Limb (tissue), 2 donors: ENCODE measurements around the gene KCNE3.

Source experiments
- DNase-seq, 2 donors: peaks; one replicate each; pipeline ENCODE4 v3.0.0-alpha.2; 2016; ENCODE audit errors: extremely low spot score in 2 of 2

Gene KCNE3

DNA sequence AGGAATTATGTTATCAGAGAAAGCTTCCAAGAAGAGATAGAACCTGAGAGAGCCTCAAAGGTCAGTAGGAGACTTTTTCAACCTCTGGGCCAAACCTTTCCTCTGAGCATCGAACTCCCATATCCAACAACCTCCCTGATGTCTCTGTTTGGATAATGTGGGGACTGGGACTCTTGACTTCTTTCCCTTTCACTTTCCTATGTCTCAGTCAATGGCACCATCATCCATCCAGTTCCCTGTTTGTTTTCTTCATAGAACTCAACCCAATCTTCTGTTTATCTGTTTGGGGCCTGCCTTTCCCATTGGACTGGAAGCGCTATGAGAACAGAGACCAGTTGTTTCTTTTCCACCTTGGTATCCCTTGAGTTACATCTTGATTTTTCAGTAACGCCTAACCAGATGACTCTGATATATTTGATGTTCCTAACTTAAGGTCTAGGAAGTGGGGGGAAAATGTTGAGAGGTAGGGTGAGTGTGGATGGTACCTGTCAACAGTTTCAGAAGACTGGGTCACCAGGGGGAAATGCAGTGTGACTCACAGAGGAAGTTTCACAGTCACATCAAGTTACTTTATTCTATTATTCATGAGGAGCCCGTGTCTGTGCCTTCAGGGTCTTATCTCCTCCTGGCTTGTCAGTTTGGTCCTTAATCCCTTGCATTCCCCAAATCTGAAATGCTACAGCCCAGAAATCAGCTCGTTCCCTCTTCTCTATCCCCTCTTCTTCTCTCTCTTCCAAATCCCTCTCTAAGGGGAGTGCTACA, 4.5 kb upstream of the KCNE3 start:
- DNase-seq = no peak

GRCh38 chr11:74471037-74471436, 3.7 kb upstream of the KCNE3 start:
- DNase-seq = no peak

- no peak for DNase-seq
Measured at GRCh38 chr11:74470526-74470925, 3.2 kb upstream of the KCNE3 start.

GRCh38 chr11:74468936-74469335, 1.6 kb upstream of the KCNE3 start:
- no peak for DNase-seq

DNA sequence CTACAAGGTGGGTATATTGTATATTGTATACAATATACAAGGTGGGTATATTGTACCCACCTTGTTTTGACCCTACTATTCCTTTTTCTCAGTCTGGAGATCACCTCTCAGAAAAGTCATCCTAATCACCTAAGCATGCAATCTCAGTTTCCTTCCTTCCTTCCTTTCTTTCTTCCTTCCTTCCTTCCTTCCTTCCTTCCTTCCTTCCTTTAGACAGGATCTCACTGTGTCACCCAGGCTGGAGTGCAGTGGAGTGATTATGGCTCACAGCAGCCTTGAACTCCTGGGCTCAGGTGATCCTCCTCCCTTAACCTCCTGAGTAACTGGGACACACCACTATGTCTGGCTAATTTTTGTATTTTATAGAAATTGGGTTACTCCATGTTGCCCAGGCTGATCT, 1.2 kb upstream of the KCNE3 start:
- DNase-seq = no peak

GRCh38 chr11:74468058-74468457, 709 bp upstream of the KCNE3 start:
- DNase-seq = no peak

DNA sequence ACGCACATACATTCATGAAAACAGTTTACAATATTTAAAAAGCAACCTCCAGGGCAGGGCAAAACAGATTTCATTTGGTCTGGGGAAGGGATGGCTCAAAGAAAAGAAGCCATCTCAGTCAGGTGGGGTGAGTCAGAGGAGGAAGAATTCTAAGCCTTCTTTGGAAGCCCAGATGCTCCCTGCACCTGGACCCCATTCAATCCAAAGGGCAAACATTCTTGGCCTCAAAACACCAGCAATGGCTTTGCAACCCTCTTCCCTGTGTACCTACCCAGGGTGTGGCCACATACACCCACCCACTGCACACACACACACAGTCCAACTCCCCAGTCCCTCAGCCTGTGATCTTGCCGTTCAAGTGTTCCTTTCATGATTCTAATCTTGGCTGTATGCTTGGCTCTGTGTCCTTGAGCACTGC, 2.0 kb downstream of the KCNE3 start:
- DNase-seq = no peak

- DNase-seq = no peak
Measured at GRCh38 chr11:74464746-74465145, 2.6 kb downstream of the KCNE3 start.

GRCh38 chr11:74463216-74463615, 4.1 kb downstream of the KCNE3 start:
- DNase-seq = no peak

- DNase-seq = no peak
Measured at GRCh38 chr11:74462631-74463030, 4.7 kb downstream of the KCNE3 start.

- no peak for DNase-seq
Measured at GRCh38 chr11:74462009-74462408, 5.3 kb downstream of the KCNE3 start.

DNA sequence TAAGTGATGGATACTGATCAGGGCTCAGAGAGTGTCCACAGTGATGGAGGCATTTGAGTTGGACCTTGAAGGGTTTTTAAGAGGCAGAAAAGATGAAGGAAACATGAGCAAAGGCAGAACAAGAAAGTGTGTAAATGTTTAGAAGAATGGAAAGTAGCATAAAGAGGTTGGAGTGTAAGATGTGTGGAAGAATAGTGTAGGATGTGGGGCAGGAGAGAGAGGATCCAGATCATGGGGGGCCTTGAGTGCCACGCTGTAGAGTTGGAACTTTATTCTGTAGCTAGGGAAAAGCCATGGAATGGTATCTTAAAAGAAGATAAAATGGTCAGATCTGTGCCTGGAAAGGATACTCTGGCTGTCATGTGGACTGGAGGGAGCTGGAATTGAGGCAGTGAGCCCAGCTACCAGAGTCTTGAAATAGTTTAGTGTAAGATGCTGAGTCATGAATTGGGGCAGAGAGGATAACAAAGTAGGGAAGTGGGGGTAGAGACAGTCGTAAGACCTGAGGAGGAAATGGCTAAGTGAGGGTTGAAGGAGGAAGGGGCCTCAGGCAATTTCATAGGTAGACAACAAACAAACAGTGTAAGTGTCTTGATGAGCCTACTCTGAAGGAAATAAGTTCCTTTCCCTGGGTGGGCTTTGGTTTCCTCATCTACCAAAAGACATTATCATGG, 6.7 kb downstream of the KCNE3 start:
- DNase-seq = no peak

GRCh38 chr11:74460065-74460464, 7.3 kb downstream of the KCNE3 start:
- DNase-seq = no peak

GRCh38 chr11:74459584-74459983, 7.8 kb downstream of the KCNE3 start:
- DNase-seq = no peak

- DNase-seq = no peak
Measured at GRCh38 chr11:74457356-74457755, 10.0 kb downstream of the KCNE3 start.

GRCh38 chr11:74453373-74453975, 13.9 kb downstream of the KCNE3 start:
- peak in 1 of 2 donors; percentile 63 for DNase-seq

- DNase-seq = no peak
Measured at GRCh38 chr11:74452366-74452765, 15.0 kb downstream of the KCNE3 start.

DNA sequence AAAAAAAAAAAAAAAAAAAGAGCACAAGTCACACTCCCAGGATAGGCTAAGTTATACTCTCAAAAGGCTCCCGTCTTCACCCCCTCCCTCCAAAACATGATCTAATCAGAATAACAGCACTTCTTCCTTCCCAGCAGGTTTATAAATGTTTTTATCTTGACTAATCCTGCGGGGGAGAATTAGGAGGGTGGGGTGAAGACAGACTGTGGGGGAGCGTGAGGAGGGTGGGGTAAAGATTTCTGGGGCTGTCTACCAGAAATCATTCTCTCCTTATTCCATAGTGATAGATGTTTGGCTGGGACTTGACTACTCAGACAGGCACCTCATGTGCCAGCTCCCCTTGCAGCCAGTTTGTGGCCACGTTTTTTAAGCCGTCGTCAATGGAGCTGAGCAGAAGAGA, 17.0 kb downstream of the KCNE3 start:
- no peak for DNase-seq

GRCh38 chr11:74449369-74449931, 17.9 kb downstream of the KCNE3 start:
- peak; percentile 61 to 85 for DNase-seq

DNA sequence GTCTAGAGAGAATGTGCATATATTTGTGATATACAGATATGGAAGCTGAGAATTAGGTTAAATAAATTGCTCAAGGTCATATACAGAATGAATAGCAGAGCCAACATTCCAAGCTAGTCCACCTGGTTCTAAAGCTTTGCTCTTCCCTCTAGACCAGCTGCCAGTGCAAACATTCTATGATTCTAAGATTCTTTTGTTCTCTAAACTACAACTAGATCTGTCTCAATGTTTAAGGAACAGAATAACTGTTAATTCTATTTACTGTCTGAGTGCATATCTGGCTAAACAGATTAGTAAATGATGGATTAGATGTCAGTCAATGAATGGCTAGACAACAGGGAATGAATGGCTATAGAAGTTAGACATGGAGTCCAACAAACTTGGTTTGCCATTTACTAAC, 19.6 kb downstream of the KCNE3 start:
- DNase-seq = no peak

GRCh38 chr11:74446532-74446938, 20.8 kb downstream of the KCNE3 start:
- DNase-seq = peak in 1 of 2 donors; percentile 41

DNA sequence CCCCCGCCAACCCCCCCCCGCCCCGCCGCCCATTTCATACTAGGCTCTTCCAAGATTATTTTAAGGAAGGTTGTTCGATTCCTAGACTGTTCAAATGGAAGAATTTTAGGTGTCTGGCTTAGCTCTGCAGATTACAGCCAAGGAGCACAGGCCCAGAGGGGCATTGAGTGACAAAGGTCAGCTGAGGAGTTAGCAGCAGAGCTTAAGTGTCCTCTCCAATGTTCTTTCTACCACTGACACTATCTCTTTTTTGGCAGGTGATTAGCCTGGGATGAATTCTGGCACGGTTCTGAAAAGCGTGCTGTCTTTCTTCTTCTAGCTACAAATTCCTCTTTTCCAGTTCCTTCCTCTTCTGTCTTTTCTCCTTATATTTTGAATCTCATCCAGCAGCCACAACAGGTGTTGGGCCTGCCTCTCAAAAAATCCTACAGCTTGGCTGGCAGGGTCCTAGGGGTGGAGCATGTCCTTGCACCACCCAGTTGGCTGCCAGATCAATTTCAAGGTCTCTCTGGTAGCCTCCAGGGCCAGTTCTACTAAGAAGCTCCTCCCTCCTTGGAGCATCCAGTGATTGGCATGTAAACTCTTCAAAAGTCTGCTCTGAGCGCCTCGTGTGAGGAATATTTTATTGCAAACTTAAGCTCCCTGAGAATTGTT, 23.0 kb downstream of the KCNE3 start:
- no peak for DNase-seq
